Mesenchymal stem cell (in vitro differentiated cells and primary cell): ENCODE results near the gene TC2N.

Source experiments
- DNase-seq: peaks from one replicate; pipeline ENCODE4 v3.0.0-alpha.2; 2013
- H2AFZ ChIP-seq: one replicate; pipeline ENCODE4 v1.6.1; 2013; ENCODE audit warnings: low read depth, mild to moderate bottlenecking, control low read depth, inconsistent platforms, low read length, moderate library complexity
- H2AK5ac ChIP-seq: 2 replicates; pipeline ENCODE4 v1.6.1; 2013; ENCODE audit warnings: low read length, moderate library complexity, mild to moderate bottlenecking, inconsistent platforms; ENCODE audit not compliant: severe bottlenecking
- H2BK120ac ChIP-seq: one replicate; pipeline ENCODE4 v1.6.1; 2013; ENCODE audit warnings: low read depth, mild to moderate bottlenecking, inconsistent platforms, low read length, moderate library complexity
- H2BK12ac ChIP-seq, 2 experiments: one replicate each; pipeline ENCODE4 v1.6.1; 2013; ENCODE audit warnings: inconsistent platforms in 2 of 2, low read length in 2 of 2, mild to moderate bottlenecking in 2 of 2, moderate library complexity in 2 of 2, control low read depth in 1 of 2
- H2BK15ac ChIP-seq: one replicate; pipeline ENCODE4 v1.6.1; 2013; ENCODE audit warnings: mild to moderate bottlenecking, low read depth, inconsistent platforms; ENCODE audit not compliant: poor library complexity, severe bottlenecking
- H2BK5ac ChIP-seq: 2 replicates; pipeline ENCODE4 v1.6.1; 2013; ENCODE audit warnings: low read depth, mild to moderate bottlenecking, low read length, control low read depth, inconsistent platforms; ENCODE audit not compliant: poor library complexity, severe bottlenecking
- H3K14ac ChIP-seq, 2 experiments: one replicate each; pipeline ENCODE4 v1.6.1; 2013; ENCODE audit warnings: inconsistent platforms in 2 of 2, low read length in 2 of 2, control low read depth in 1 of 2, mild to moderate bottlenecking in 1 of 2, moderate library complexity in 1 of 2
- H3K18ac ChIP-seq, 2 experiments: one replicate each; pipeline ENCODE4 v1.6.1; 2013; ENCODE audit warnings: inconsistent platforms in 2 of 2, low read length in 2 of 2, control low read depth in 1 of 2, low read depth in 1 of 2, mild to moderate bottlenecking in 1 of 2
- H3K23ac ChIP-seq, 2 experiments: one replicate each; pipeline ENCODE4 v1.6.1; 2013; ENCODE audit warnings: inconsistent platforms in 2 of 2, low read length in 2 of 2, mild to moderate bottlenecking in 2 of 2, moderate library complexity in 2 of 2, control low read depth in 1 of 2
- H3K27ac ChIP-seq: 2 replicates; pipeline ENCODE4 v1.5.1; 2013; ENCODE audit warnings: mild to moderate bottlenecking, moderate library complexity, low read length, control low read depth, inconsistent platforms; ENCODE audit not compliant: poor library complexity, severe bottlenecking
- H3K27me3 ChIP-seq, 2 experiments: 2 replicates each; pipeline versions ENCODE4 v1.6.1 to v1.7.0; 2013; ENCODE audit warnings: low read length in 2 of 2, mild to moderate bottlenecking in 2 of 2, moderate library complexity in 2 of 2, control low read depth in 1 of 2, inconsistent platforms in 1 of 2; ENCODE audit not compliant: control insufficient read depth in 1 of 2, insufficient read depth in 1 of 2
- H3K36me3 ChIP-seq, 2 experiments: 2 replicates each; pipeline versions ENCODE4 v1.6.1 to v1.7.0; 2013; ENCODE audit warnings: low read length in 2 of 2, control low read depth in 1 of 2, inconsistent platforms in 1 of 2, low read depth in 1 of 2, mild to moderate bottlenecking in 1 of 2; ENCODE audit not compliant: insufficient read depth in 2 of 2, control insufficient read depth in 1 of 2
- H3K4ac ChIP-seq, 2 experiments: one replicate each; pipeline ENCODE4 v1.6.1; 2013; ENCODE audit warnings: inconsistent platforms in 2 of 2, low read length in 2 of 2, mild to moderate bottlenecking in 2 of 2, moderate library complexity in 2 of 2, control low read depth in 1 of 2, low read depth in 1 of 2
- H3K4me1 ChIP-seq: 2 replicates; pipeline ENCODE4 v1.6.1; 2013; ENCODE audit warnings: low read depth, low read length, control low read depth; ENCODE audit not compliant: control insufficient read depth, insufficient read depth
- H3K4me2 ChIP-seq: 2 replicates; pipeline ENCODE4 v1.6.1; 2013; ENCODE audit warnings: low read length, mild to moderate bottlenecking, inconsistent platforms; ENCODE audit not compliant: poor library complexity, severe bottlenecking
- H3K4me3 ChIP-seq, 2 experiments: 2 replicates each; pipeline versions ENCODE4 v1.5.1 to v1.7.0; 2013; ENCODE audit warnings: low read length in 2 of 2, mild to moderate bottlenecking in 2 of 2, control low read depth in 1 of 2, low read depth in 1 of 2; ENCODE audit not compliant: insufficient read depth in 1 of 2
- H3K79me1 ChIP-seq: replicated peaks from 2 replicates; pipeline ENCODE4 v1.6.1; 2013; ENCODE audit warnings: mild to moderate bottlenecking, control low read depth, low read length, inconsistent platforms; ENCODE audit not compliant: poor library complexity, severe bottlenecking
- H3K9ac ChIP-seq: 2 replicates; pipeline ENCODE4 v1.7.0; 2013; ENCODE audit warnings: mild to moderate bottlenecking, low read length, moderate library complexity
- H3K9me3 ChIP-seq: 2 replicates; pipeline ENCODE4 v1.7.0; 2013; ENCODE audit warnings: mild to moderate bottlenecking, low read length; ENCODE audit not compliant: control insufficient read depth
- H4K8ac ChIP-seq: one replicate; pipeline ENCODE4 v1.6.1; 2013; ENCODE audit warnings: inconsistent platforms, mild to moderate bottlenecking, low read length, moderate library complexity
- H4K91ac ChIP-seq: one replicate; pipeline ENCODE4 v1.6.1; 2013; ENCODE audit warnings: mild to moderate bottlenecking, low read length, inconsistent platforms
- WGBS: methylation state at CpG from one replicate; pipeline ENCODE4 v1.1.7; 2013; ENCODE audit warnings: mixed read lengths; 5-methylcytosine and 5-hydroxymethylcytosine counted together

The TC2N gene

GRCh38 chr14:91870001-91870400 lies 2.7 kb upstream of the TC2N start:
- no peak overlapping the region for H3K4me3 ChIP-seq
- no peak overlapping the region for H2BK12ac ChIP-seq
- no peak overlapping the region for H2BK15ac ChIP-seq
- no peak overlapping the region for H4K8ac ChIP-seq
- no peaks in the 10 kb centered on the region for H3K9me3 ChIP-seq
- no peak overlapping the region for H3K14ac ChIP-seq
- no peak overlapping the region for H3K23ac ChIP-seq
- H2BK5ac ChIP-seq, result no peak overlapping the region
- no peak overlapping the region for H3K18ac ChIP-seq
- H3K4ac ChIP-seq, result peak overlapping the region in 1 of 2 experiments; percentile 37
- H3K27ac ChIP-seq, result no peak overlapping the region
- WGBS, result 48% methylated on average over 16 of the region's 16 CpGs
- H3K4me1 ChIP-seq, result peaks cover 13% of the 10 kb centered on the region
- H3K36me3 ChIP-seq, result peaks cover 0 to 42% of the 10 kb centered on the region in 2 experiments
- H3K9ac ChIP-seq, result no peak overlapping the region
- H3K27me3 ChIP-seq, result peaks cover 0 to 26% of the 10 kb centered on the region in 2 experiments
- H3K4me2 ChIP-seq, result no peak overlapping the region
- peak overlapping the region; percentile 46 for H4K91ac ChIP-seq
- H2AFZ ChIP-seq, result no peak overlapping the region
- H2BK120ac ChIP-seq, result no peak overlapping the region
- H2AK5ac ChIP-seq, result no peak overlapping the region
- no peaks in the 10 kb centered on the region for H3K79me1 ChIP-seq
- no peak for DNase-seq

GRCh38 chr14:91869556-91869955 lies 2.2 kb upstream of the TC2N start:
- Histone ChIP-seq H2BK15ac (no peak overlapping the region), H3K4me1 (peaks cover 13% of the 10 kb centered on the region), H3K23ac (no peak overlapping the region), H2BK120ac (no peak overlapping the region), H4K91ac (no peak overlapping the region), H2BK5ac (no peak overlapping the region), H3K4me2 (no peak overlapping the region), H4K8ac (no peak overlapping the region), H2AK5ac (no peak overlapping the region), H3K27ac (no peak overlapping the region), H3K4me3 (no peak overlapping the region), H3K9me3 (no peaks in the 10 kb centered on the region), H3K14ac (no peak overlapping the region), H3K79me1 (no peaks in the 10 kb centered on the region), H3K36me3 (peaks cover 0 to 42% of the 10 kb centered on the region in 2 experiments), H3K9ac (no peak overlapping the region), H2AFZ (no peak overlapping the region), H3K4ac (no peak overlapping the region), H2BK12ac (no peak overlapping the region), H3K27me3 (peaks cover 0 to 26% of the 10 kb centered on the region in 2 experiments), H3K18ac (no peak overlapping the region)
- 64% methylated on average over 7 of the region's 8 CpGs for WGBS
- DNase-seq, result peak; percentile 19

GRCh38 chr14:91866511-91867295 lies 633 bp downstream of the TC2N start:
- H3K27me3 ChIP-seq, result peaks cover 0 to 38% of the 10 kb centered on the region in 2 experiments
- H3K23ac ChIP-seq, result no peak overlapping the region
- no peak overlapping the region for H2BK12ac ChIP-seq
- no peaks in the 10 kb centered on the region for H3K79me1 ChIP-seq
- no peak overlapping the region for H2BK15ac ChIP-seq
- H4K8ac ChIP-seq, result no peak overlapping the region
- H3K18ac ChIP-seq, result no peak overlapping the region
- no peak overlapping the region for H3K14ac ChIP-seq
- no peak overlapping the region for H3K4me3 ChIP-seq
- no peak overlapping the region for H2AFZ ChIP-seq
- 91% methylated on average over 6 of the region's 6 CpGs for WGBS
- H3K27ac ChIP-seq, result no peak overlapping the region
- no peak overlapping the region for H3K4me2 ChIP-seq
- H3K9ac ChIP-seq, result no peak overlapping the region
- no peak overlapping the region for H3K4ac ChIP-seq
- H2BK5ac ChIP-seq, result no peak overlapping the region
- H4K91ac ChIP-seq, result no peak overlapping the region
- no peaks in the 10 kb centered on the region for H3K9me3 ChIP-seq
- H3K4me1 ChIP-seq, result peaks cover 5% of the 10 kb centered on the region
- H2AK5ac ChIP-seq, result no peak overlapping the region
- H2BK120ac ChIP-seq, result no peak overlapping the region
- DNase-seq, result no peak
- peaks cover 0 to 32% of the 10 kb centered on the region in 2 experiments for H3K36me3 ChIP-seq

GRCh38 chr14:91866061-91866460 lies 1.3 kb downstream of the TC2N start:
- Histone ChIP-seq H2AFZ (no peak overlapping the region), H2BK120ac (no peak overlapping the region), H3K4me3 (no peak overlapping the region), H2BK5ac (no peak overlapping the region), H3K79me1 (no peaks in the 10 kb centered on the region), H4K91ac (no peak overlapping the region), H2BK15ac (no peak overlapping the region), H3K36me3 (peaks cover 0 to 32% of the 10 kb centered on the region in 2 experiments), H2AK5ac (no peak overlapping the region), H3K9me3 (no peaks in the 10 kb centered on the region), H3K18ac (no peak overlapping the region), H3K14ac (no peak overlapping the region), H3K4ac (no peak overlapping the region), H2BK12ac (no peak overlapping the region), H3K23ac (no peak overlapping the region), H3K27ac (no peak overlapping the region), H3K4me2 (no peak overlapping the region), H3K9ac (no peak overlapping the region), H3K4me1 (peaks cover 5% of the 10 kb centered on the region), H3K27me3 (peaks cover 0 to 40% of the 10 kb centered on the region in 2 experiments), H4K8ac (no peak overlapping the region)
- DNase-seq, result peak; percentile 19
- WGBS, result 73% methylated on average over 1 of the region's 2 CpGs
